SK-N-SH (cell line): ENCODE results near the gene SAMD9. TPM values are rescaled to one million over a fixed set of nuclear protein-coding genes. Genes with fewer than 3 reads are reported as not detected.

Source experiments
- CTCF ChIA-PET: fragments of 300-600, 350-600 bp; formaldehyde crosslinking; extraction: SDS; loops from one replicate; lab custom pipeline; 2021; lab: Yijun Ruan, JAX
- POLR2A ChIA-PET: fragments of 350-600 bp; sonication (Branson Sonifier 250); formaldehyde crosslinking; extraction: SDS; loops from one replicate; lab custom pipeline; 2020; ENCODE audit warnings: antibody characterized with exemption, inconsistent platforms; lab: Yijun Ruan, JAX
- DNase-seq: peaks from one replicate; pipeline ENCODE4 v3.0.0; 2012
- H2AFZ ChIP-seq: fragments of 200-600 bp; sonication (generic); 2 replicates; pipeline ENCODE4 v1.8.1; 2016; ENCODE audit warnings: antibody characterized with exemption, mild to moderate bottlenecking, low read depth
- H3F3A ChIP-seq: fragments of 200-600 bp; sonication (generic); replicated peaks from 2 replicates; pipeline ENCODE3; 2016; ENCODE audit warnings: antibody characterized with exemption, mild to moderate bottlenecking; ENCODE audit not compliant: insufficient read depth
- H3K27ac ChIP-seq, 2 experiments: fragments of 200-500 bp in 1 of 2; fragments of 200-600 bp in 1 of 2; sonication (Bioruptor generic) in 1 of 2; sonication (generic), shearing (Covaris generic) in 1 of 2; 2 replicates each; pipeline versions ENCODE4 v1.5.1 to v1.6.1; 2014 to 2016; ENCODE audit warnings: low read depth in 2 of 2, inconsistent platforms in 1 of 2, low read length in 1 of 2, mild to moderate bottlenecking in 1 of 2, mixed read lengths in 1 of 2
- H3K27me3 ChIP-seq: fragments of 200-600 bp; sonication (generic), shearing (Covaris generic); 2 replicates; pipeline ENCODE4 v1.6.1; 2016; ENCODE audit warnings: mixed run types; ENCODE audit not compliant: insufficient read depth
- H3K36me3 ChIP-seq, 2 experiments: fragments of 200-500 bp in 1 of 2; fragments of 200-600 bp in 1 of 2; sonication (Bioruptor generic) in 1 of 2; sonication (generic) in 1 of 2; replicated peaks in 1 of 2; 2 replicates each; pipeline versions ENCODE3 to v1.5.1; 2014 to 2016; ENCODE audit warnings: low read length in 1 of 2, mild to moderate bottlenecking in 1 of 2; ENCODE audit not compliant: insufficient read depth in 2 of 2, control insufficient read depth in 1 of 2
- H3K4me1 ChIP-seq, 2 experiments: fragments of 200-500 bp in 1 of 2; fragments of 200-600 bp in 1 of 2; sonication (Bioruptor generic) in 1 of 2; sonication (generic), shearing (Covaris generic) in 1 of 2; 2 replicates each; pipeline versions ENCODE4 v1.5.1 to v1.6.1; 2014 to 2016; ENCODE audit warnings: low read depth in 1 of 2, low read length in 1 of 2, mixed run types in 1 of 2; ENCODE audit not compliant: insufficient read depth in 2 of 2, control insufficient read depth in 1 of 2
- H3K4me2 ChIP-seq: fragments of 200-600 bp; sonication (generic), shearing (Covaris generic); 2 replicates; pipeline ENCODE4 v1.6.1; 2017; ENCODE audit warnings: mixed run types
- H3K4me3 ChIP-seq, 2 experiments: fragments of 200-500 bp in 1 of 2; fragments of 200-600 bp in 1 of 2; sonication (Bioruptor generic) in 1 of 2; sonication (generic), shearing (Covaris generic) in 1 of 2; 2 replicates each; pipeline versions ENCODE4 v1.5.1 to v1.8.1; 2014 to 2016; ENCODE audit warnings: low read depth in 2 of 2, inconsistent platforms in 1 of 2, low read length in 1 of 2, mild to moderate bottlenecking in 1 of 2, mixed read lengths in 1 of 2, moderate library complexity in 1 of 2
- H3K79me2 ChIP-seq: fragments of 200-600 bp; sonication (generic); 2 replicates; pipeline ENCODE4 v1.8.1; 2017; ENCODE audit warnings: mild to moderate bottlenecking; ENCODE audit not compliant: insufficient read depth
- H3K9ac ChIP-seq: fragments of 200-600 bp; sonication (generic); 2 replicates; pipeline ENCODE4 v1.6.1; 2017; ENCODE audit warnings: mixed run types
- H3K9me2 ChIP-seq: fragments of 200-600 bp; sonication (generic); 2 replicates; pipeline ENCODE4 v1.6.1; 2017; ENCODE audit warnings: mixed run types
- H3K9me3 ChIP-seq: fragments of 200-600 bp; sonication (generic); 2 replicates; pipeline ENCODE4 v1.6.1; 2017; ENCODE audit warnings: mixed run types, mild to moderate bottlenecking, moderate library complexity
- H4K20me1 ChIP-seq: fragments of 200-600 bp; sonication (generic); 2 replicates; pipeline ENCODE4 v1.6.1; 2017; ENCODE audit warnings: mild to moderate bottlenecking, mixed run types; ENCODE audit not compliant: insufficient read depth
- EZH2phosphoT487 ChIP-seq: fragments of 200-600 bp; sonication (generic); IDR thresholded peaks from 2 replicates; pipeline ENCODE4 v1.6.1; 2017; ENCODE audit warnings: low read depth, mixed run types, mild to moderate bottlenecking, antibody characterized with exemption, moderate library complexity, borderline replicate concordance
- FOSL2 ChIP-seq: IDR thresholded peaks from 2 replicates; pipeline ENCODE4 v1.4.0; 2012; ENCODE audit warnings: low read depth, mild to moderate bottlenecking, moderate library complexity, borderline replicate concordance
- GABPA ChIP-seq: IDR thresholded peaks from 2 replicates; pipeline ENCODE4 v1.4.0; 2012; ENCODE audit warnings: low read depth, mild to moderate bottlenecking
- GATA2 ChIP-seq: sonication (generic); formaldehyde crosslinking; IDR thresholded peaks from 2 replicates; pipeline ENCODE4 v1.5.0; 2020; ENCODE audit warnings: mild to moderate bottlenecking, missing genetic modification reagents
- JUND ChIP-seq: IDR thresholded peaks from 2 replicates; pipeline ENCODE4 v1.4.0; 2012
- MEF2A ChIP-seq: IDR thresholded peaks from 2 replicates; pipeline ENCODE4 v1.4.0; 2012; ENCODE audit warnings: low read depth, borderline replicate concordance
- MXI1 ChIP-seq: IDR thresholded peaks from 2 replicates; pipeline ENCODE4 v1.6.1; 2012; ENCODE audit warnings: mild to moderate bottlenecking, low read depth, low read length, improper control_type of control experiment
- NRF1 ChIP-seq: IDR thresholded peaks from 2 replicates; pipeline ENCODE4 v1.6.1; 2012; ENCODE audit warnings: low read depth, mild to moderate bottlenecking, low read length
- POLR2AphosphoS5 ChIP-seq: IDR thresholded peaks from 2 replicates; pipeline ENCODE4 v1.6.1; 2012; ENCODE audit warnings: low read depth, low read length
- RAD21 ChIP-seq: IDR thresholded peaks from 2 replicates; pipeline ENCODE4 v1.6.1; 2012; ENCODE audit warnings: mild to moderate bottlenecking, low read length
- RXRA ChIP-seq: IDR thresholded peaks from 2 replicates; pipeline ENCODE4 v1.4.0; 2012; ENCODE audit warnings: low read depth, mild to moderate bottlenecking, borderline replicate concordance
- TEAD4 ChIP-seq: IDR thresholded peaks from 2 replicates; pipeline ENCODE4 v1.4.0; 2012; ENCODE audit warnings: mild to moderate bottlenecking, borderline replicate concordance; ENCODE audit not compliant: insufficient read depth
- USF2 ChIP-seq: fragments of 150-350 bp; IDR thresholded peaks from 2 replicates; pipeline ENCODE4 v1.6.1; 2017; ENCODE audit warnings: antibody characterized with exemption, low read length, low read depth, borderline replicate concordance
- YY1 ChIP-seq: IDR thresholded peaks from 2 replicates; pipeline ENCODE4 v1.4.0; 2012; ENCODE audit warnings: low read depth, mild to moderate bottlenecking
- WGBS: methylation state at CpG from one replicate; pipeline ENCODE4 v1.1.6; 2017; ENCODE audit warnings: low lambda C conversion rate; 5-methylcytosine and 5-hydroxymethylcytosine counted together
- polyA plus RNA-seq, 3 experiments: library from polyadenylated mRNA; depleted of rRNA; stranded (reverse); fragments of >200 nt; gene quantifications; 2 replicates each; pipeline ENCODE4 v1.2.3, GENCODE V29; 2012
- TF ChIP-seq, protein P1 (sequence below): IDR thresholded peaks from 2 replicates; pipeline ENCODE4 v1.4.0; 2012; ENCODE audit warnings: low read depth, borderline replicate concordance

Gene SAMD9
- polyA plus RNA-seq, 1 of the 3 experiments (the other 2 are of a cell fraction) = 0.95 TPM

- H3K36me3 ChIP-seq = no peaks in the 10 kb centered on the region
- no peak for DNase-seq
- no peak overlapping the region; the same call in 1 of the 2 replicates for H2AFZ ChIP-seq
- H3K9me2 ChIP-seq = no peaks in the 10 kb centered on the region
- H3K79me2 ChIP-seq = peaks cover 3% of the 10 kb centered on the region; the same call in 1 of the 2 replicates
- H3F3A ChIP-seq = peaks cover 5% of the 10 kb centered on the region
- H3K4me3 ChIP-seq = peak overlapping the region; percentile 12 to 24; a peak in 2 of 4 replicates
- TF ChIP-seq FOSL2 (peak; percentile 30; the same call in 1 of the 2 replicates), NRF1 (no peak)
- H3K27me3 ChIP-seq = no peaks in the 10 kb centered on the region
- H3K9ac ChIP-seq = no peak overlapping the region
- POLR2A ChIA-PET = no interaction called here
- CTCF ChIA-PET = no interaction called here
- WGBS = 68% methylated on average over 7 of the region's 7 CpGs
- H3K9me3 ChIP-seq = 0 out of 2 replicates have a peak, but pooled peaks cover 3% of the 10 kb centered on the region
- H3K4me1 ChIP-seq = peaks cover 0 to 5% of the 10 kb centered on the region in 2 experiments; a peak in 2 of 4 replicates
- H4K20me1 ChIP-seq = no peaks in the 10 kb centered on the region
- H3K27ac ChIP-seq = no peak overlapping the region; a peak in 1 of 4 replicates
- peak overlapping the region; percentile 74 for H3K4me2 ChIP-seq
These were observed 2.0 kb downstream of the SAMD9 start for GRCh38 chr7:93115796-93116195.

DNA sequence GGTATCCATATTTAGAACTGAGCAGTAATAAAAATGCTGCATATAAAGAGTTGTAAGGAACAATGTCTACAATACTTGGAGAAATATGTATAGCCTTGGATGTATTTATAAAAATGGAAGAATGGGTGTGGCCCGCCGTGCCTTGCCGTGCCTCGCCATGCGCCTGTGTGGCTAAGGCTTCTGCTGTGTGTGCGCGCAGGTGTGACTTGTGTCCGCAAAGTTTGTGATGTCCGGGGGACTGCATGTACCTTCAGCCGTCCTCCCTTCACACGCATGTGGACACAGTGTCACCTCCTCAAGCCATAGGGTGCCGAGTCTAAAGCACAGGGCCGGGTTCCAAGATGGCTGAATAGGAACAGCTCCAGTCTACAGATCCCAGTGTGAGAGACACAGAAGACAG, 9.8 kb downstream of the SAMD9 start:
- Histone ChIP-seq H3K9me2 (no peaks in the 10 kb centered on the region), H3K9ac (no peak overlapping the region), H3F3A (no peaks in the 10 kb centered on the region), H3K79me2 (no peaks in the 10 kb centered on the region), H3K4me1 (no peaks in the 10 kb centered on the region), H3K9me3 (peaks cover 6% of the 10 kb centered on the region; the same call in 1 of the 2 replicates), H3K27ac (no peak overlapping the region), H2AFZ (no peak overlapping the region), H3K4me2 (no peak overlapping the region), H3K4me3 (no peak overlapping the region), H4K20me1 (no peaks in the 10 kb centered on the region)
- WGBS = 76% methylated on average over 13 of the region's 13 CpGs
- DNase-seq = no peak
- CTCF ChIA-PET = interaction anchor here (0.7 kb wide), 1 partner anchor 488 kb away, joined by 3 read pairs; no protein-coding TSS in a partner anchor
- POLR2A ChIA-PET = no interaction called here
- TF ChIP-seq USF2 (no peak), TEAD4 (no peak), JUND (no peak), YY1 (no peak), POLR2AphosphoS5 (no peak), RXRA (no peak), NRF1 (no peak), MXI1 (no peak), RAD21 (no peak), MEF2A (no peak), EZH2phosphoT487 (no peak), GATA2 (no peak), GABPA (no peak)
- TF ChIP-seq, protein P1, sequence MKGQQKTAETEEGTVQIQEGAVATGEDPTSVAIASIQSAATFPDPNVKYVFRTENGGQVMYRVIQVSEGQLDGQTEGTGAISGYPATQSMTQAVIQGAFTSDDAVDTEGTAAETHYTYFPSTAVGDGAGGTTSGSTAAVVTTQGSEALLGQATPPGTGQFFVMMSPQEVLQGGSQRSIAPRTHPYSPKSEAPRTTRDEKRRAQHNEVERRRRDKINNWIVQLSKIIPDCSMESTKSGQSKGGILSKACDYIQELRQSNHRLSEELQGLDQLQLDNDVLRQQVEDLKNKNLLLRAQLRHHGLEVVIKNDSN = no peak
- TF ChIP-seq, all 33 proteins: peak for 0
- Histone ChIP-seq H3K27me3 (no peaks in the 10 kb centered on the region), H3K36me3 (peaks cover 25 to 30% of the 10 kb centered on the region in 2 experiments)
